Liver (tissue), 9 donors: ENCODE data around the gene DCAF5. TPM values are rescaled to one million over a fixed set of nuclear protein-coding genes. Genes with fewer than 3 reads are reported as not detected.

ENCODE experiments used
- DNase-seq: peaks from one replicate; pipeline ENCODE4 v3.0.0-alpha.2; 2017; ENCODE audit warnings: low spot score
- H3K27ac ChIP-seq, 2 donors: one replicate each; pipeline ENCODE4 v1.7.0; 2013; ENCODE audit warnings: inconsistent platforms in 2 of 2, low read length in 2 of 2, control low read depth in 1 of 2, low read depth in 1 of 2, mild to moderate bottlenecking in 1 of 2
- H3K27me3 ChIP-seq, 4 donors: one replicate each; pipeline versions ENCODE4 v1.6.1 to v1.7.0; 2013; ENCODE audit warnings: low read length in 3 of 4, inconsistent platforms in 1 of 4, mild to moderate bottlenecking in 1 of 4, moderate library complexity in 1 of 4; ENCODE audit not compliant: control insufficient read depth in 4 of 4, insufficient read depth in 4 of 4
- H3K36me3 ChIP-seq, 4 donors: one replicate each; pipeline versions ENCODE4 v1.6.1 to v1.7.0; 2013; ENCODE audit warnings: low read length in 3 of 4, mild to moderate bottlenecking in 3 of 4, low read depth in 1 of 4, moderate library complexity in 1 of 4; ENCODE audit not compliant: control insufficient read depth in 4 of 4, insufficient read depth in 3 of 4
- H3K4me1 ChIP-seq, 4 donors: one replicate each; pipeline versions ENCODE4 v1.6.1 to v1.7.0; 2013; ENCODE audit warnings: low read length in 3 of 4, mild to moderate bottlenecking in 3 of 4, moderate library complexity in 1 of 4; ENCODE audit not compliant: control insufficient read depth in 4 of 4, insufficient read depth in 4 of 4
- H3K4me3 ChIP-seq, 3 donors: one replicate each; pipeline versions ENCODE4 v1.6.1 to v1.7.0; 2013; ENCODE audit warnings: low read length in 3 of 3, control low read depth in 1 of 3, low read depth in 1 of 3, mild to moderate bottlenecking in 1 of 3
- H3K9ac ChIP-seq, 2 donors: one replicate each; pipeline ENCODE4 v1.7.0; 2013; ENCODE audit warnings: low read length in 2 of 2, mild to moderate bottlenecking in 2 of 2, moderate library complexity in 2 of 2, control low read depth in 1 of 2, low read depth in 1 of 2
- H3K9me3 ChIP-seq, 4 donors: one replicate each; pipeline versions ENCODE4 v1.6.1 to v1.7.0; 2013; ENCODE audit warnings: low read length in 3 of 4; ENCODE audit not compliant: control insufficient read depth in 4 of 4
- ATF3 ChIP-seq: IDR thresholded peaks from 2 replicates; pipeline ENCODE4 v1.6.1; 2016; ENCODE audit warnings: antibody characterized with exemption
- CTCF ChIP-seq: fragments of 150-350 bp; IDR thresholded peaks from 2 replicates; pipeline ENCODE4 v1.5.1; 2017; ENCODE audit warnings: improper control_type of control experiment, low read depth, low read length; ENCODE audit not compliant: missing input control
- EGR1 ChIP-seq, 2 donors: IDR thresholded peaks; 2 replicates each; pipeline ENCODE4 v1.6.1; 2016 to 2018; ENCODE audit warnings: antibody characterized with exemption in 2 of 2, low read depth in 2 of 2
- FOXA1 ChIP-seq: IDR thresholded peaks from 2 replicates; pipeline ENCODE4 v1.6.1; 2016; ENCODE audit warnings: antibody characterized with exemption
- FOXA2 ChIP-seq: IDR thresholded peaks from 2 replicates; pipeline ENCODE4 v1.6.1; 2016; ENCODE audit warnings: antibody characterized with exemption
- GABPA ChIP-seq, 2 donors: IDR thresholded peaks in 1 of 2; conservative IDR thresholded peaks in 1 of 2; 2 replicates each; pipeline ENCODE4 v1.6.1; 2016; ENCODE audit warnings: antibody characterized with exemption in 2 of 2, mild to moderate bottlenecking in 1 of 2, moderate library complexity in 1 of 2
- HNF4A ChIP-seq, 2 donors: conservative IDR thresholded peaks; 2 replicates each; pipeline ENCODE4 v1.6.1; 2016; ENCODE audit warnings: antibody characterized with exemption in 2 of 2, mild to moderate bottlenecking in 2 of 2
- JUND ChIP-seq, 2 donors: IDR thresholded peaks; 2 replicates each; pipeline ENCODE4 v1.6.1; 2016; ENCODE audit warnings: antibody characterized with exemption in 2 of 2
- MAX ChIP-seq: IDR thresholded peaks from 2 replicates; pipeline ENCODE4 v1.6.1; 2016; ENCODE audit warnings: antibody characterized with exemption
- NR2F2 ChIP-seq: IDR thresholded peaks from 2 replicates; pipeline ENCODE4 v1.6.1; 2016; ENCODE audit warnings: antibody characterized with exemption
- RAD21 ChIP-seq, 2 donors: IDR thresholded peaks; 2 replicates each; pipeline ENCODE4 v1.6.1; 2016; ENCODE audit warnings: antibody characterized with exemption in 2 of 2, mild to moderate bottlenecking in 2 of 2
- REST ChIP-seq: IDR thresholded peaks from 2 replicates; pipeline ENCODE4 v1.6.1; 2016; ENCODE audit warnings: antibody characterized with exemption, mild to moderate bottlenecking
- SP1 ChIP-seq: IDR thresholded peaks from 2 replicates; pipeline ENCODE4 v1.6.1; 2018; ENCODE audit warnings: antibody characterized with exemption, mild to moderate bottlenecking
- TAF1 ChIP-seq: conservative IDR thresholded peaks from 2 replicates; pipeline ENCODE4 v1.6.1; 2016; ENCODE audit warnings: antibody characterized with exemption, mild to moderate bottlenecking
- YY1 ChIP-seq: IDR thresholded peaks from 2 replicates; pipeline ENCODE4 v1.6.1; 2016; ENCODE audit warnings: antibody characterized with exemption, mild to moderate bottlenecking
- ZBTB33 ChIP-seq: IDR thresholded peaks from 2 replicates; pipeline ENCODE4 v1.6.1; 2016; ENCODE audit warnings: antibody characterized with exemption
- WGBS: extraction: QIAGEN DNeasy Blood & Tissue Kit; methylation state at CpG from one replicate; pipeline ENCODE4 v1.1.7; 2013; 5-methylcytosine and 5-hydroxymethylcytosine counted together
- polyA plus RNA-seq, 2 donors: library from polyadenylated mRNA; stranded (reverse) in 1 of 2; unstranded in 1 of 2; fragments of 200-250 nt in 1 of 2; fragments of >200 nt in 1 of 2; fragmentation: Nextera tagmentation in 1 of 2; extraction: Ambion mirVana in 1 of 2; gene quantifications; one replicate each; pipeline versions ENCODE4 v1.2.1 to v1.2.3, GENCODE V29; 2013 to 2015
- total RNA-seq, 2 donors: library from RNA; depleted of rRNA; stranded (reverse); fragments of >200 nt; gene quantifications; one replicate each; pipeline ENCODE4 v1.2.3, GENCODE V29; 2014
- donor health status: healthy.
- donor health status: healthy.
- donor health status: healthy.
- donor health status: healthy.
- donor health status: healthy.

The DCAF5 gene
- total and polyA plus RNA-seq, 4 donors = 12.9 to 18.1 (median 14.5) TPM

GRCh38 chr14:69118305-69118704, 34.6 kb downstream of the DCAF5 start:
- no peak overlapping the region for H3K27ac ChIP-seq
- WGBS = 95% methylated on average over 1 of the region's 1 CpG
- H3K4me1 ChIP-seq = peaks cover 0 to 3% (median 0%) of the 10 kb centered on the region in 4 donors
- TF ChIP-seq RAD21 (IDR thresholded peaks at IDR 0.05) (no peak), JUND (IDR thresholded peaks at IDR 0.05) (no peak), REST (no peak), FOXA1 (no peak), NR2F2 (no peak), YY1 (no peak), ATF3 (no peak), EGR1 (IDR thresholded peaks at IDR 0.05; ENCODE audit: low read depth in 2 of 2) (no peak), MAX (no peak), ZBTB33 (no peak), GABPA (IDR thresholded peaks at IDR 0.05 in 1 of 2, conservative IDR thresholded peaks at IDR 0.05 in 1 of 2) (no peak), SP1 (no peak), CTCF (no peak), FOXA2 (no peak)
- no peak overlapping the region for H3K4me3 ChIP-seq
- H3K27me3 ChIP-seq = no peaks in the 10 kb centered on the region
- H3K9me3 ChIP-seq = no peaks in the 10 kb centered on the region
- no peak for DNase-seq
- H3K36me3 ChIP-seq = peaks cover 7 to 45% (median 37%) of the 10 kb centered on the region in 4 donors
- no peak overlapping the region for H3K9ac ChIP-seq

GRCh38 chr14:69117020-69117767, 35.7 kb downstream of the DCAF5 start:
- Histone ChIP-seq H3K4me3 (no peak overlapping the region), H3K9me3 (no peaks in the 10 kb centered on the region), H3K9ac (no peak overlapping the region), H3K27me3 (no peaks in the 10 kb centered on the region), H3K27ac (no peak overlapping the region), H3K36me3 (peaks cover 7 to 48% (median 40%) of the 10 kb centered on the region in 4 donors), H3K4me1 (no peaks in the 10 kb centered on the region)
- WGBS = 90% methylated on average over 6 of the region's 6 CpGs
- DNase-seq = no peak
- TF ChIP-seq RAD21 (IDR thresholded peaks at IDR 0.05) = no peak
- no peak for TF ChIP-seq FOXA1
- TF ChIP-seq CTCF = no peak
- no peak for TF ChIP-seq HNF4A (conservative IDR thresholded peaks at IDR 0.05)
- no peak for TF ChIP-seq YY1
- no peak for TF ChIP-seq SP1
- TF ChIP-seq ATF3 = no peak
- no peak for TF ChIP-seq FOXA2
- no peak for TF ChIP-seq JUND (IDR thresholded peaks at IDR 0.05)
- TF ChIP-seq EGR1 (IDR thresholded peaks at IDR 0.05; ENCODE audit: low read depth in 2 of 2) = no peak
- no peak for TF ChIP-seq TAF1
- no peak for TF ChIP-seq NR2F2
